Endothelial cell of umbilical vein (primary cell): ENCODE measurements around the gene APCDD1. TPM values are rescaled to one million over a fixed set of nuclear protein-coding genes. Genes with fewer than 3 reads are reported as not detected.

Experiments used
- BruUV-seq: library from RNA; stranded (reverse); fragments of 400-500 nt; replicated peaks from 2 replicates; lab custom pipeline; 2021; lab: Mats Ljungman, UMichigan
- CTCF ChIA-PET: fragments of 300-600, 350-600 bp; sonication (Branson Sonifier 250); formaldehyde crosslinking; loops from one replicate; lab custom pipeline; 2021; ENCODE audit warnings: antibody characterized with exemption, inconsistent platforms; lab: Charles Lee
- POLR2A ChIA-PET: fragments of 300-600, 350-600 bp; sonication (Branson Sonifier 250); formaldehyde crosslinking; loops from one replicate; lab custom pipeline; 2021; ENCODE audit warnings: antibody characterized with exemption, inconsistent platforms; lab: Charles Lee
- DNase-seq: peaks from one replicate; pipeline ENCODE4 v3.0.0-alpha.2; 2011; ENCODE audit warnings: low read depth, low spot score
- FAIRE-seq: peaks from 2 replicates; lab custom pipeline; 2011; peaks lifted over from hg19 to GRCh38; lab: Jason Lieb, UNC
- H2AFZ ChIP-seq: 2 replicates; pipeline ENCODE4 v1.6.0; 2012; ENCODE audit warnings: low read depth, low read length, control low read depth, inconsistent platforms
- H3K27ac ChIP-seq: 2 replicates; pipeline ENCODE4 v1.5.1; 2011; ENCODE audit warnings: low read depth, mild to moderate bottlenecking, control low read depth, low read length, moderate library complexity; ENCODE audit not compliant: insufficient read depth
- H3K27me3 ChIP-seq, 2 experiments: 2 replicates each; pipeline versions ENCODE4 v1.6.0 to v1.6.1; 2011; ENCODE audit warnings: low read length in 2 of 2, mixed read lengths in 1 of 2; ENCODE audit not compliant: control insufficient read depth in 2 of 2, insufficient read depth in 2 of 2
- H3K36me3 ChIP-seq, 2 experiments: 2 replicates in 1 of 2; 3 replicates in 1 of 2; pipeline ENCODE4 v1.5.1; 2011; ENCODE audit warnings: low read length in 2 of 2, mild to moderate bottlenecking in 1 of 2, moderate library complexity in 1 of 2; ENCODE audit not compliant: control insufficient read depth in 2 of 2, insufficient read depth in 2 of 2; ENCODE audit errors: extremely low read depth in 1 of 2
- H3K4me1 ChIP-seq: 3 replicates; pipeline ENCODE4 v1.5.1; 2011; ENCODE audit warnings: mild to moderate bottlenecking, low read length; ENCODE audit not compliant: control insufficient read depth, insufficient read depth; ENCODE audit errors: extremely low read depth
- H3K4me2 ChIP-seq: 2 replicates; pipeline ENCODE4 v1.6.1; 2011; ENCODE audit warnings: low read length, control low read depth, mixed read lengths; ENCODE audit not compliant: insufficient read depth
- H3K4me3 ChIP-seq, 3 experiments: fragments of 200-600 bp in 1 of 3; sonication (generic), shearing (Covaris generic) in 1 of 3; replicated peaks in 1 of 3; 2 replicates each; pipeline ENCODE4 v1.5.1; 2011 to 2016; ENCODE audit warnings: control low read depth in 3 of 3, low read length in 3 of 3, mild to moderate bottlenecking in 2 of 3, inconsistent platforms in 1 of 3, low read depth in 1 of 3, moderate library complexity in 1 of 3; ENCODE audit not compliant: insufficient read depth in 1 of 3
- H3K79me2 ChIP-seq: 2 replicates; pipeline ENCODE4 v1.6.0; 2012; ENCODE audit warnings: low read length, inconsistent platforms; ENCODE audit not compliant: control insufficient read depth, insufficient read depth
- H3K9ac ChIP-seq: replicated peaks from 2 replicates; pipeline ENCODE3; 2011; ENCODE audit warnings: low read length, control low read depth; ENCODE audit not compliant: insufficient read depth; ENCODE audit errors: extremely low read depth
- H3K9me1 ChIP-seq: replicated peaks from 3 replicates; pipeline ENCODE4 v1.6.0; 2011; ENCODE audit warnings: mild to moderate bottlenecking, low read length; ENCODE audit not compliant: control insufficient read depth, insufficient read depth; ENCODE audit errors: extremely low read depth
- H3K9me3 ChIP-seq: replicated peaks from 2 replicates; pipeline ENCODE4 v1.5.1; 2012; ENCODE audit warnings: low read length, inconsistent platforms; ENCODE audit not compliant: control insufficient read depth, insufficient read depth
- H4K20me1 ChIP-seq: replicated peaks from 2 replicates; pipeline ENCODE3; 2011; ENCODE audit warnings: mild to moderate bottlenecking, low read length; ENCODE audit not compliant: control insufficient read depth, insufficient read depth; ENCODE audit errors: extremely low read depth
- EZH2 ChIP-seq: IDR thresholded peaks from 2 replicates; pipeline ENCODE4 v1.6.1; 2012; ENCODE audit warnings: borderline replicate concordance, low read depth, mild to moderate bottlenecking, moderate library complexity, low read length, inconsistent platforms; ENCODE audit not compliant: severe bottlenecking
- FOS ChIP-seq: IDR thresholded peaks from 2 replicates; pipeline ENCODE4 v1.6.1; 2011; ENCODE audit warnings: mild to moderate bottlenecking, low read length, moderate library complexity, borderline replicate concordance; ENCODE audit not compliant: insufficient read depth
- GATA2 ChIP-seq: IDR thresholded peaks from 2 replicates; pipeline ENCODE4 v1.7.0; 2011; ENCODE audit warnings: low read depth, mild to moderate bottlenecking, moderate library complexity, mixed read lengths, low read length; ENCODE audit not compliant: insufficient read length, insufficient read depth
- JUN ChIP-seq: IDR thresholded peaks from 2 replicates; pipeline ENCODE4 v1.6.1; 2011; ENCODE audit warnings: borderline replicate concordance, low read depth; ENCODE audit not compliant: insufficient read length, insufficient read depth
- MYC ChIP-seq: IDR thresholded peaks from one replicate; pipeline ENCODE4 v1.6.1; 2011; ENCODE audit warnings: mild to moderate bottlenecking, low read depth, low read length
- POLR2A ChIP-seq: IDR thresholded peaks from 2 replicates; pipeline ENCODE4 v1.6.1; 2012; ENCODE audit warnings: low read depth, mild to moderate bottlenecking, control low read depth, low read length
- POLR2AphosphoS5 ChIP-seq: IDR thresholded peaks from 2 replicates; pipeline ENCODE4 v1.6.1; 2012; ENCODE audit warnings: low read depth, mild to moderate bottlenecking, control low read depth, low read length, moderate library complexity; ENCODE audit not compliant: insufficient read depth
- dilution Hi-C: fragments of 300-500 bp; cut with MboI; formaldehyde crosslinking; loops from one replicate; pipeline ENCODE4 v1.15.0; 2019; ENCODE audit warnings: low sequenced_read_pairs; ENCODE audit not compliant: extremely low pct_ligation_motif_present
- intact Hi-C: fragments of 100-400 bp; cut with micrococcal nuclease; formaldehyde crosslinking; loops from one replicate; pipeline ENCODE4 v1.10.0; 2022
- polyA plus RNA-seq, 4 experiments: library from polyadenylated mRNA; depleted of rRNA in 3 of 4; stranded (reverse) in 3 of 4; unstranded in 1 of 4; fragments of >200 nt; gene quantifications; 2 replicates each; pipeline versions ENCODE4 v1.2.1 to v1.2.3, GENCODE V29; 2011 to 2012; ENCODE audit warnings: missing spikeins in 1 of 4
- total RNA-seq: library from RNA; stranded (reverse); gene quantifications from 2 replicates; pipeline ENCODE4 v1.2.3, GENCODE V29; 2021
- TF ChIP-seq, protein P1 (sequence below): IDR thresholded peaks from 2 replicates; pipeline ENCODE4 v1.6.1; 2011; ENCODE audit not compliant: insufficient read depth, insufficient read length
- TF ChIP-seq, protein P2 (sequence below), 2 donors: IDR thresholded peaks; 1 replicate in 1 of 2; 2 replicates in 1 of 2; pipeline ENCODE4 v1.5.1; 2011; ENCODE audit warnings: low read length in 2 of 2, mild to moderate bottlenecking in 2 of 2, moderate library complexity in 2 of 2, control low read depth in 1 of 2, inconsistent platforms in 1 of 2, low read depth in 1 of 2; ENCODE audit not compliant: insufficient read depth in 1 of 2; ENCODE audit errors: extremely low read depth in 1 of 2

The APCDD1 gene
- total and polyA plus RNA-seq, 2 donors (not counting 3 experiments of a cell fraction or from before 2014, with no cell fraction given) = 0.95 to 1.4 TPM

DNA sequence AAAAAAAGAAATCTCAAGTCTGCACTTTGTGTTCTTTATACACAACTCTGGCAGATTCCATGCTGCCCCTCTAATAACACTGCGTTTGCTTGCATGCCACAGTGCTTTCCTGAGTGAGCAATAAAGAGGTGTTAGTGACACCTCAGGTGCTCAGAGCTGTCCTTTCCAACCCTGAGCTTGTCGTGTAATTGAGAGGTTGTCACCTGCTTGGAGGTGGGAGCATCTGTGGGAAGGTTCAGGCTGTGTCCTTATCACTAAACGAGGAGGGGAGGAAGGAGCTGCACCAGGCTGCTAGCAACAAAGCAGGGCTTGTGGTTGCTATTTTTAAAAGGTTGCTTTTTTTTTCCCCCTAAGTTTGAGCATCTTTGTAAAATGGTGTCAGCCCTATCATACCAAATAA is 31.9 kb downstream of the APCDD1 start:
- ChIA-PET POLR2A (interaction anchor here (0.6 kb wide), 1 partner anchor 322 kb away, joined by 8 read pairs; no protein-coding TSS in a partner anchor), CTCF (no interaction called here)
- Histone ChIP-seq H3K9me3 (no peaks in the 10 kb centered on the region), H4K20me1 (no peaks in the 10 kb centered on the region), H3K79me2 (no peaks in the 10 kb centered on the region), H3K4me1 (no peaks in the 10 kb centered on the region), H3K27me3 (peaks cover 1 to 2% of the 10 kb centered on the region in 2 experiments), H2AFZ (no peak overlapping the region), H3K4me2 (no peak overlapping the region), H3K27ac (no peak overlapping the region), H3K4me3 (no peak overlapping the region), H3K36me3 (no peaks in the 10 kb centered on the region), H3K9me1 (no peaks in the 10 kb centered on the region), H3K9ac (no peak overlapping the region)
- BruUV-seq = no TSS peak
- dilution Hi-C loops = no loop called here
- DNase-seq (no peak), FAIRE-seq (no peak)
- intact Hi-C loops = no loop called here
- TF ChIP-seq FOS (no peak), POLR2AphosphoS5 (no peak)

DNA sequence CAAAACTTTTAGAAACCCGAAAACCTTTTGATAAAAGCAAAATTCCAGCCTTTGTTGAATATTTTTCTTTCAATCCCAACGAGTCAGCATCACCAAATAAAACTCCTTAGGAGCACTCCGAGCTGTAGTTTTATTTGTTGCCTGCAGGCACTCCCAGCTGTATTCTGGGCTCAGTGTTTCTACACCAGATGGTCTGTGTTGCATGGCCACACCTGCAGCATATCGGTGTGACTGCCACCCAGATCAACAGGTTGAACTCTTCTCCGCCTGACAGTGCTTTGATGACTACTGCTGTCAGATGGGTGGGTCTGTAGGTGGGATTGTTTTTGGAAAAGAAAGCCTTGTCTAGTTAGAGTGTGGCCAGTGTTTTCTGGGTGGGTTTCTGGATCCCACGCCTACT is 32.7 kb downstream of the APCDD1 start:
- Histone ChIP-seq H3K79me2 (no peaks in the 10 kb centered on the region), H2AFZ (no peak overlapping the region), H3K9me1 (no peaks in the 10 kb centered on the region), H3K27ac (no peak overlapping the region), H3K4me2 (no peak overlapping the region), H3K9ac (no peak overlapping the region), H3K36me3 (no peaks in the 10 kb centered on the region), H3K4me3 (no peak overlapping the region), H3K4me1 (no peaks in the 10 kb centered on the region), H4K20me1 (no peaks in the 10 kb centered on the region), H3K27me3 (peaks cover 1 to 2% of the 10 kb centered on the region in 2 experiments), H3K9me3 (no peaks in the 10 kb centered on the region)
- CTCF ChIA-PET = no interaction called here
- BruUV-seq = no TSS peak
- TF ChIP-seq MYC (no peak), POLR2AphosphoS5 (no peak), EZH2 (no peak), GATA2 (no peak), JUN (no peak), POLR2A (no peak), FOS (no peak)
- TF ChIP-seq, protein P1, sequence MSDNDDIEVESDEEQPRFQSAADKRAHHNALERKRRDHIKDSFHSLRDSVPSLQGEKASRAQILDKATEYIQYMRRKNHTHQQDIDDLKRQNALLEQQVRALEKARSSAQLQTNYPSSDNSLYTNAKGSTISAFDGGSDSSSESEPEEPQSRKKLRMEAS = no peak
- TF ChIP-seq, protein P2, sequence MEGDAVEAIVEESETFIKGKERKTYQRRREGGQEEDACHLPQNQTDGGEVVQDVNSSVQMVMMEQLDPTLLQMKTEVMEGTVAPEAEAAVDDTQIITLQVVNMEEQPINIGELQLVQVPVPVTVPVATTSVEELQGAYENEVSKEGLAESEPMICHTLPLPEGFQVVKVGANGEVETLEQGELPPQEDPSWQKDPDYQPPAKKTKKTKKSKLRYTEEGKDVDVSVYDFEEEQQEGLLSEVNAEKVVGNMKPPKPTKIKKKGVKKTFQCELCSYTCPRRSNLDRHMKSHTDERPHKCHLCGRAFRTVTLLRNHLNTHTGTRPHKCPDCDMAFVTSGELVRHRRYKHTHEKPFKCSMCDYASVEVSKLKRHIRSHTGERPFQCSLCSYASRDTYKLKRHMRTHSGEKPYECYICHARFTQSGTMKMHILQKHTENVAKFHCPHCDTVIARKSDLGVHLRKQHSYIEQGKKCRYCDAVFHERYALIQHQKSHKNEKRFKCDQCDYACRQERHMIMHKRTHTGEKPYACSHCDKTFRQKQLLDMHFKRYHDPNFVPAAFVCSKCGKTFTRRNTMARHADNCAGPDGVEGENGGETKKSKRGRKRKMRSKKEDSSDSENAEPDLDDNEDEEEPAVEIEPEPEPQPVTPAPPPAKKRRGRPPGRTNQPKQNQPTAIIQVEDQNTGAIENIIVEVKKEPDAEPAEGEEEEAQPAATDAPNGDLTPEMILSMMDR (IDR thresholded peaks at IDR 0.05; ENCODE audit: extremely low read depth in 1 of 2, insufficient read depth in 1 of 2, low read depth in 1 of 2, low read length in 2 of 2) = no peak
- no peak for FAIRE-seq
- dilution Hi-C loops = no loop called here
- no peak for DNase-seq
- intact Hi-C loops = no loop called here
- POLR2A ChIA-PET = no interaction called here
